ENCODE results near the gene GALR3.

GALR3 gene

DNA sequence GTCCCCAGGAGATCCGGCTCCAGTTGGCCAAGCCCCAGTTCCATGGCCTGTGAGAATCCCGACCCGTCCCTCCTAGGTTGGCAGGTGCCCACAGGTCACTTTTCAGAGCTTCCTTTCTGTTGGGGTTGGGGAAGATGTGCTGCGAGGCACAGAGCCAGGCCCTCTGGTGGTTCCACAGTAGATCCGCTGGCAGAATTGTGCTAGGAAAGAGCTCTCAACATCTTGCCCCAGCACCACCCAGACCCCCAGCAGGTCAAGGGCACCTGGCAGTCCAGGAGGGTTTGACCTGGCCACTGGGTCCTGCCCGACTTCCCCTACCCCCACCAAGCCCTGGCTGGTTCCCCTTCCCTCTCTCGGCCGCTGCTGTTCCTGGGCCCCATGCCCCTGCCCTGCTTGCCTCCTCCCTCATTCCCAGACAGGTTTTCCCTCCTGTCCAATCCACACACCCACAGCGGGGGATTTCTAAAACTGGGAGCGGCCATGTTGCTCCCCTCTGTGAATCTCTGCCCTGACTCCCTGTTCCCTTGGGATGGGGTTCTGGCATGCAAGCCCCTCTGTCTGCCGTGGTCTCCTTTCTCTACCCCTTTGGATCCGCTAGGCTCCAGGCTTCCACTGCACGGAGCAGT lies 41.6 kb upstream of the GALR3 start:
- Histone ChIP-seq H3F3A (ENCODE audit: low read depth) (no peaks in the 10 kb centered on the region), H3K9me2 (replicated peaks; ENCODE audit: low read depth, low read length) (no peaks in the 10 kb centered on the region), H3K4me1 (ENCODE audit: insufficient read depth, low read length, poor library complexity, severe bottlenecking) (no peaks in the 10 kb centered on the region), H3K4me2 (ENCODE audit: low read depth, low read length, poor library complexity, severe bottlenecking) (no peak overlapping the region), H3K27me3 (ENCODE audit: insufficient read depth, low read length, poor library complexity, severe bottlenecking) (no peaks in the 10 kb centered on the region), H4K20me1 (ENCODE audit: insufficient read depth, low read length, poor library complexity, severe bottlenecking) (no peaks in the 10 kb centered on the region), H3K9me3 (ENCODE audit: insufficient read depth, low read depth, low read length) (no peaks in the 10 kb centered on the region), H3K79me2 (ENCODE audit: insufficient read depth, low read length) (no peaks in the 10 kb centered on the region), H3K9ac (ENCODE audit: low read depth, low read length, poor library complexity, severe bottlenecking) (no peak overlapping the region), H3K36me3 (ENCODE audit: insufficient read depth, low read length) (no peaks in the 10 kb centered on the region), H2AFZ (ENCODE audit: low read length) (no peak overlapping the region), H3K4me3 (ENCODE audit: low read length, poor library complexity, severe bottlenecking) (no peak overlapping the region)
- TF ChIP-seq, protein P1, sequence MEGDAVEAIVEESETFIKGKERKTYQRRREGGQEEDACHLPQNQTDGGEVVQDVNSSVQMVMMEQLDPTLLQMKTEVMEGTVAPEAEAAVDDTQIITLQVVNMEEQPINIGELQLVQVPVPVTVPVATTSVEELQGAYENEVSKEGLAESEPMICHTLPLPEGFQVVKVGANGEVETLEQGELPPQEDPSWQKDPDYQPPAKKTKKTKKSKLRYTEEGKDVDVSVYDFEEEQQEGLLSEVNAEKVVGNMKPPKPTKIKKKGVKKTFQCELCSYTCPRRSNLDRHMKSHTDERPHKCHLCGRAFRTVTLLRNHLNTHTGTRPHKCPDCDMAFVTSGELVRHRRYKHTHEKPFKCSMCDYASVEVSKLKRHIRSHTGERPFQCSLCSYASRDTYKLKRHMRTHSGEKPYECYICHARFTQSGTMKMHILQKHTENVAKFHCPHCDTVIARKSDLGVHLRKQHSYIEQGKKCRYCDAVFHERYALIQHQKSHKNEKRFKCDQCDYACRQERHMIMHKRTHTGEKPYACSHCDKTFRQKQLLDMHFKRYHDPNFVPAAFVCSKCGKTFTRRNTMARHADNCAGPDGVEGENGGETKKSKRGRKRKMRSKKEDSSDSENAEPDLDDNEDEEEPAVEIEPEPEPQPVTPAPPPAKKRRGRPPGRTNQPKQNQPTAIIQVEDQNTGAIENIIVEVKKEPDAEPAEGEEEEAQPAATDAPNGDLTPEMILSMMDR (conservative IDR thresholded peaks at IDR 0.05; ENCODE audit: low read length): peak; percentile 22; the same call in 1 of the 2 replicates
- TF ChIP-seq EZH2phosphoT487 (IDR thresholded peaks at IDR 0.05; ENCODE audit: borderline replicate concordance): no peak

DNA sequence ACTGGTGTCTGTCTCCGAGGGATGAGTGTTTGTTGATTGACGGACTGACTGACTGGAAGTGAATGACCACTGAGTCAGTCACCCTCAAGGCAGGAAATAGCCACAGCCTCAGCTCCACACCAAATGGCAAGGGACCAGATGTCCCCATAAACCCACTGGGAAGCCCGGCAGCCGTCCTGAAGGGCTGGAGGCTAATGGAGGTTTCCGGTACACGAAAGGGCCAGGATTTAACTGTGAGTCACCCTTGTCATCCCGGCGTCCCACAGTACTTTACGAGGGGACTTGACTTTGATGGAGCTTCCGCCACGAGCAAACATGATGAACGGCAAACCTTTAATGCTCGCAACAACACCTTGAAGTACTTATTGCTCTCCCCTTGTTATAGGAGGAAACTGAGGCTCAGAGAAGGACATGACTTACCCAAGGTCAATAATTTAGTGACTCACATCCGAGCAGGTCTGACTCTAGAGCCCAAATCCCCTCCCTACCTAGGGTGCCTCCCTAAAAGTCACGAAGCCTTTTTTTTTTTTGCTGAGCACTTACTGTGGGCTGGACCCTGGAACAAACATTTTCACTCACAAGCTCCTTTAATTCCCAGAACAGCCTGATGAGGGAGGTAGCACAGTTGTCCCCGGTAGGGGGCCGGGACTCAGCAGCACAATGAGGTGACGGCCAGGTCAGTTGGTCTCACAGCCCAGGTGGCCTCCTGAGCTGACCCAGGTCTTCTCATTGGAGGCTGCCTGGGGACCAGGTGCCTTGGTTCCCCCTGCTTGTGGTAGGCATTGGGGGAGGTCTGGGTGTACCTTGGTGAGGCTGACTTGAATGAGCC lies 40.6 kb upstream of the GALR3 start:
- Histone ChIP-seq H2AFZ (ENCODE audit: low read length) (no peak overlapping the region), H3K9ac (ENCODE audit: low read depth, low read length, poor library complexity, severe bottlenecking) (no peak overlapping the region), H3F3A (ENCODE audit: low read depth) (no peaks in the 10 kb centered on the region), H3K79me2 (ENCODE audit: insufficient read depth, low read length) (no peaks in the 10 kb centered on the region), H3K4me2 (ENCODE audit: low read depth, low read length, poor library complexity, severe bottlenecking) (no peak overlapping the region), H3K9me3 (ENCODE audit: insufficient read depth, low read depth, low read length) (no peaks in the 10 kb centered on the region), H3K4me3 (ENCODE audit: low read length, poor library complexity, severe bottlenecking) (no peak overlapping the region), H3K36me3 (ENCODE audit: insufficient read depth, low read length) (no peaks in the 10 kb centered on the region), H3K9me2 (replicated peaks; ENCODE audit: low read depth, low read length) (no peaks in the 10 kb centered on the region), H4K20me1 (ENCODE audit: insufficient read depth, low read length, poor library complexity, severe bottlenecking) (no peaks in the 10 kb centered on the region), H3K27me3 (ENCODE audit: insufficient read depth, low read length, poor library complexity, severe bottlenecking) (no peaks in the 10 kb centered on the region), H3K4me1 (ENCODE audit: insufficient read depth, low read length, poor library complexity, severe bottlenecking) (no peaks in the 10 kb centered on the region)
- TF ChIP-seq, protein P1 (conservative IDR thresholded peaks at IDR 0.05; ENCODE audit: low read length): no peak
- TF ChIP-seq EZH2phosphoT487 (IDR thresholded peaks at IDR 0.05; ENCODE audit: borderline replicate concordance): no peak

DNA sequence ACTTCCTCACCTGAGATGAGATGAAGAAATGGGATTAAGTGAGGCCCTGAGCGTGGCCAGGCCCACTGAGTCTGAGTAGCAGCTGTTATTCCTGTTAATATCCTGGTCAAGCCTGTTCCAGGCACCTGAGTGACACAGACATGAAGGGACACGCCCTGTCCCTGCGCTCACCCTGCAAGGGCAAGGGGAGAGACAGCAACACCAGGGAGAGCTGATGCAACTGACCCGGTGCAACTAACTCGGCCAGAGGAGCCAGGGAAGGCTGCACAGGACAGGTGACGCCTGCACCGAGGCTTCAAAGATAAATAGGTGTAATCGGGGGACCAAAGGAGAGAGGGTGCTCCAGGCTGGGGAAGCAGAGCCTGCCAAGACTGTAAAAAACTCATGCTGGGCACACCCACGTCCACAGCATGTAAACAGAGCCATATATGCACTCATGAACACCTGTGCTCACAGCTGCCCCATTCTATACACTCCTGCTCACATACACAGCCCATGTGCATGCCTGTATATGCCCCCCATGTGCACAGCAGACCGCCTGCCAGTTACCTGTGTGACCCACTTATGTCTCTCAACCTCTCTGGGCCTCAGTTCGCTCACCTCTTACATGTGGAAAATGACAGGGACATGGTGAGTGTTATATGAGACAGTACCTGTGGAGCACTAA lies 38.2 kb upstream of the GALR3 start:
- TF ChIP-seq, protein P1 (conservative IDR thresholded peaks at IDR 0.05; ENCODE audit: low read length): no peak
- no peak for TF ChIP-seq EZH2phosphoT487 (IDR thresholded peaks at IDR 0.05; ENCODE audit: borderline replicate concordance)
- Histone ChIP-seq H3F3A (ENCODE audit: low read depth) (no peaks in the 10 kb centered on the region), H3K4me2 (ENCODE audit: low read depth, low read length, poor library complexity, severe bottlenecking) (no peak overlapping the region), H3K4me3 (ENCODE audit: low read length, poor library complexity, severe bottlenecking) (no peak overlapping the region), H3K4me1 (ENCODE audit: insufficient read depth, low read length, poor library complexity, severe bottlenecking) (no peaks in the 10 kb centered on the region), H3K9ac (ENCODE audit: low read depth, low read length, poor library complexity, severe bottlenecking) (no peak overlapping the region), H3K9me3 (ENCODE audit: insufficient read depth, low read depth, low read length) (no peaks in the 10 kb centered on the region), H3K27me3 (ENCODE audit: insufficient read depth, low read length, poor library complexity, severe bottlenecking) (no peaks in the 10 kb centered on the region), H3K79me2 (ENCODE audit: insufficient read depth, low read length) (no peaks in the 10 kb centered on the region), H3K36me3 (ENCODE audit: insufficient read depth, low read length) (no peaks in the 10 kb centered on the region), H2AFZ (ENCODE audit: low read length) (no peak overlapping the region), H3K9me2 (replicated peaks; ENCODE audit: low read depth, low read length) (no peaks in the 10 kb centered on the region), H4K20me1 (ENCODE audit: insufficient read depth, low read length, poor library complexity, severe bottlenecking) (no peaks in the 10 kb centered on the region)
